Measurements from ENCODE around the gene CARD19.

CARD19 gene

GRCh38 chr9:93081081-93081529, 14.9 kb upstream of the CARD19 start:
- no CpG with 5 or more reads among the region's 10 CpGs for WGBS, 2 donors (ENCODE audit: extremely low coverage in 2 of 2, insufficient read length in 2 of 2, insufficient replicate concordance in 1 of 2)
- Histone ChIP-seq H3K23ac (ENCODE audit: low read depth, low read length, poor library complexity) (peak overlapping the region; percentile 47), H2BK120ac (ENCODE audit: low read depth, low read length) (no peak overlapping the region), H2AFZ (ENCODE audit: low read length) (no peak overlapping the region), H3K27ac (replicated peaks; ENCODE audit: low read length) (no peak overlapping the region), H3K9me3 (replicated peaks in 1 of 2; ENCODE audit: control insufficient read depth in 2 of 2, insufficient read depth in 1 of 2, low read depth in 1 of 2, low read length in 2 of 2) (no peaks in the 10 kb centered on the region), H4K91ac (ENCODE audit: low read depth, low read length, poor library complexity) (no peak overlapping the region), H3K4ac (ENCODE audit: low read length) (no peak overlapping the region), H2BK12ac (ENCODE audit: low read length) (peak overlapping the region; percentile 14), H2BK15ac (ENCODE audit: low read length) (peak overlapping the region; percentile 28), H3K27me3 (ENCODE audit: control insufficient read depth in 3 of 3, insufficient read depth in 3 of 3, low read depth in 1 of 3, low read length in 3 of 3) (no peaks in the 10 kb centered on the region), H3K4me1 (ENCODE audit: control insufficient read depth in 2 of 2, insufficient read depth in 1 of 2, low read depth in 1 of 2, low read length in 2 of 2) (no peaks in the 10 kb centered on the region), H3K79me1 (ENCODE audit: low read depth, low read length) (no peaks in the 10 kb centered on the region), H3K36me3 (replicated peaks in 1 of 2; ENCODE audit: control insufficient read depth in 2 of 2, insufficient read depth in 2 of 2, low read length in 2 of 2) (no peaks in the 10 kb centered on the region), H3K9ac (ENCODE audit: low read depth, low read length, poor library complexity) (peak overlapping the region; percentile 53), H3K4me2 (ENCODE audit: insufficient read depth, low read length, poor library complexity, severe bottlenecking) (no peak overlapping the region), H3K14ac (ENCODE audit: low read length) (peak overlapping the region; percentile 26), H3K18ac (ENCODE audit: low read length) (no peak overlapping the region), H2AK5ac (ENCODE audit: low read depth, low read length) (no peak overlapping the region), H2BK5ac (ENCODE audit: low read length) (no peak overlapping the region), H3K4me3 (ENCODE audit: low read length in 2 of 2) (no peak overlapping the region), H4K8ac (ENCODE audit: low read depth, low read length) (no peak overlapping the region)
- no peak for DNase-seq (ENCODE audit: low spot score)

- H3K79me1 ChIP-seq (ENCODE audit: low read depth, low read length) = no peaks in the 10 kb centered on the region
- no peak overlapping the region for H2BK5ac ChIP-seq (ENCODE audit: low read length)
- H3K9ac ChIP-seq (ENCODE audit: low read depth, low read length, poor library complexity) = no peak overlapping the region
- no peak overlapping the region for H3K14ac ChIP-seq (ENCODE audit: low read length)
- H2AFZ ChIP-seq (ENCODE audit: low read length) = no peak overlapping the region
- H4K8ac ChIP-seq (ENCODE audit: low read depth, low read length) = no peak overlapping the region
- no peak overlapping the region for H4K91ac ChIP-seq (ENCODE audit: low read depth, low read length, poor library complexity)
- no peak overlapping the region for H2BK120ac ChIP-seq (ENCODE audit: low read depth, low read length)
- H2AK5ac ChIP-seq (ENCODE audit: low read depth, low read length) = no peak overlapping the region
- no peaks in the 10 kb centered on the region for H3K4me1 ChIP-seq (ENCODE audit: control insufficient read depth in 2 of 2, insufficient read depth in 1 of 2, low read depth in 1 of 2, low read length in 2 of 2)
- WGBS, 2 donors (ENCODE audit: extremely low coverage in 2 of 2, insufficient read length in 2 of 2, insufficient replicate concordance in 1 of 2) = no CpG with 5 or more reads among the region's 3 CpGs
- no peak overlapping the region for H3K4me2 ChIP-seq (ENCODE audit: insufficient read depth, low read length, poor library complexity, severe bottlenecking)
- no peak overlapping the region for H3K27ac ChIP-seq (replicated peaks; ENCODE audit: low read length)
- H3K27me3 ChIP-seq (ENCODE audit: control insufficient read depth in 3 of 3, insufficient read depth in 3 of 3, low read depth in 1 of 3, low read length in 3 of 3) = no peaks in the 10 kb centered on the region
- H2BK15ac ChIP-seq (ENCODE audit: low read length) = no peak overlapping the region
- H3K23ac ChIP-seq (ENCODE audit: low read depth, low read length, poor library complexity) = no peak overlapping the region
- no peaks in the 10 kb centered on the region for H3K36me3 ChIP-seq (replicated peaks in 1 of 2; ENCODE audit: control insufficient read depth in 2 of 2, insufficient read depth in 2 of 2, low read length in 2 of 2)
- H3K9me3 ChIP-seq (replicated peaks in 1 of 2; ENCODE audit: control insufficient read depth in 2 of 2, insufficient read depth in 1 of 2, low read depth in 1 of 2, low read length in 2 of 2) = no peaks in the 10 kb centered on the region
- no peak for DNase-seq (ENCODE audit: low spot score)
- no peak overlapping the region for H3K4ac ChIP-seq (ENCODE audit: low read length)
- H3K18ac ChIP-seq (ENCODE audit: low read length) = no peak overlapping the region
- H2BK12ac ChIP-seq (ENCODE audit: low read length) = no peak overlapping the region
- H3K4me3 ChIP-seq (ENCODE audit: low read length in 2 of 2) = no peak overlapping the region
These were observed 14.1 kb upstream of the CARD19 start for GRCh38 chr9:93081931-93082330.

DNA sequence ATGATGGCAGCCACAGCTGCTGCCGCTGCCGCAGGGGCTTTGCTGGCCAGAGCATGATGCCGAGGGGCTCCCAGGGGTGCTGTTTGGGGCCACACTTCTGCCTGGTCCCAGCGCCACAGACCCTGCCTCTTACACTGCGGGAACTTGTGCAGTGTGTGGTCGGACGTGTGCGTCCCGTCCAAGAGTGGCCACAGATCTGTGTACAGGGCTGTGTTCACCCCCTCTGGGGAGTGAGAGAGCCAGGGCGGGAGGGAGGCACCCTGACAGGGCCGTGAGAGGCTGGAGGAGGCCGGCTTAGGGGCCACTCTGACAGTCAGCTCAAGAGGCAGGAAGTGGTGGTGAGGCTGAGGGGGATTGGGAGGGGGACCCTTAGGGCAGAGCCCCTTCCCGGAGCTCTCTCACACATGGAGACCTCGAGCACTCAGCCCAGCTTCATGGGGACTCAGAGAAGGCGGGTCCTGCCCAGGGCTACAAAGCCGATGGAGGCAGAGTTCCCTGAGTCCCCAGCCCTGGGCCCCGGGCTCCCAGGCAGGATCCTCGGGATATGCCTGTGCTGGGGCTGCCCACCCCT, 13.1 kb upstream of the CARD19 start:
- no peak overlapping the region for H4K91ac ChIP-seq (ENCODE audit: low read depth, low read length, poor library complexity)
- no peaks in the 10 kb centered on the region for H3K27me3 ChIP-seq (ENCODE audit: control insufficient read depth in 3 of 3, insufficient read depth in 3 of 3, low read depth in 1 of 3, low read length in 3 of 3)
- H2AK5ac ChIP-seq (ENCODE audit: low read depth, low read length) = no peak overlapping the region
- H3K14ac ChIP-seq (ENCODE audit: low read length) = no peak overlapping the region
- no peak overlapping the region for H3K4me2 ChIP-seq (ENCODE audit: insufficient read depth, low read length, poor library complexity, severe bottlenecking)
- H3K9ac ChIP-seq (ENCODE audit: low read depth, low read length, poor library complexity) = no peak overlapping the region
- H3K4me1 ChIP-seq (ENCODE audit: control insufficient read depth in 2 of 2, insufficient read depth in 1 of 2, low read depth in 1 of 2, low read length in 2 of 2) = no peaks in the 10 kb centered on the region
- DNase-seq (ENCODE audit: low spot score) = no peak
- no peak overlapping the region for H2BK120ac ChIP-seq (ENCODE audit: low read depth, low read length)
- no CpG with 5 or more reads among the region's 18 CpGs for WGBS, 2 donors (ENCODE audit: extremely low coverage in 2 of 2, insufficient read length in 2 of 2, insufficient replicate concordance in 1 of 2)
- no peaks in the 10 kb centered on the region for H3K79me1 ChIP-seq (ENCODE audit: low read depth, low read length)
- no peak overlapping the region for H2BK12ac ChIP-seq (ENCODE audit: low read length)
- H3K4ac ChIP-seq (ENCODE audit: low read length) = no peak overlapping the region
- peak overlapping the region; percentile 3 for H2BK15ac ChIP-seq (ENCODE audit: low read length)
- H3K23ac ChIP-seq (ENCODE audit: low read depth, low read length, poor library complexity) = no peak overlapping the region
- H2AFZ ChIP-seq (ENCODE audit: low read length) = peak overlapping the region; percentile 88
- no peak overlapping the region for H3K27ac ChIP-seq (replicated peaks; ENCODE audit: low read length)
- no peaks in the 10 kb centered on the region for H3K36me3 ChIP-seq (replicated peaks in 1 of 2; ENCODE audit: control insufficient read depth in 2 of 2, insufficient read depth in 2 of 2, low read length in 2 of 2)
- no peak overlapping the region for H4K8ac ChIP-seq (ENCODE audit: low read depth, low read length)
- H2BK5ac ChIP-seq (ENCODE audit: low read length) = no peak overlapping the region
- peak overlapping the region; percentile 31 for H3K18ac ChIP-seq (ENCODE audit: low read length)
- no peaks in the 10 kb centered on the region for H3K9me3 ChIP-seq (replicated peaks in 1 of 2; ENCODE audit: control insufficient read depth in 2 of 2, insufficient read depth in 1 of 2, low read depth in 1 of 2, low read length in 2 of 2)
- H3K4me3 ChIP-seq (ENCODE audit: low read length in 2 of 2) = no peak overlapping the region

- Histone ChIP-seq H2BK120ac (ENCODE audit: low read depth, low read length) (no peak overlapping the region), H3K79me1 (ENCODE audit: low read depth, low read length) (no peaks in the 10 kb centered on the region), H2BK5ac (ENCODE audit: low read length) (no peak overlapping the region), H2BK12ac (ENCODE audit: low read length) (no peak overlapping the region), H3K23ac (ENCODE audit: low read depth, low read length, poor library complexity) (no peak overlapping the region), H3K9ac (ENCODE audit: low read depth, low read length, poor library complexity) (no peak overlapping the region), H3K4me3 (ENCODE audit: low read length in 2 of 2) (no peak overlapping the region), H2AFZ (ENCODE audit: low read length) (no peak overlapping the region), H3K27me3 (ENCODE audit: control insufficient read depth in 3 of 3, insufficient read depth in 3 of 3, low read depth in 1 of 3, low read length in 3 of 3) (no peaks in the 10 kb centered on the region), H3K4me1 (ENCODE audit: control insufficient read depth in 2 of 2, insufficient read depth in 1 of 2, low read depth in 1 of 2, low read length in 2 of 2) (no peaks in the 10 kb centered on the region), H3K4me2 (ENCODE audit: insufficient read depth, low read length, poor library complexity, severe bottlenecking) (no peak overlapping the region), H4K8ac (ENCODE audit: low read depth, low read length) (no peak overlapping the region), H3K9me3 (replicated peaks in 1 of 2; ENCODE audit: control insufficient read depth in 2 of 2, insufficient read depth in 1 of 2, low read depth in 1 of 2, low read length in 2 of 2) (peaks cover 0 to 1% of the 10 kb centered on the region in 2 donors), H3K14ac (ENCODE audit: low read length) (no peak overlapping the region), H3K27ac (replicated peaks; ENCODE audit: low read length) (no peak overlapping the region), H3K18ac (ENCODE audit: low read length) (peak overlapping the region; percentile 67), H2AK5ac (ENCODE audit: low read depth, low read length) (peak overlapping the region; percentile 60), H3K4ac (ENCODE audit: low read length) (no peak overlapping the region), H2BK15ac (ENCODE audit: low read length) (peak overlapping the region; percentile 52), H4K91ac (ENCODE audit: low read depth, low read length, poor library complexity) (peak overlapping the region; percentile 5), H3K36me3 (replicated peaks in 1 of 2; ENCODE audit: control insufficient read depth in 2 of 2, insufficient read depth in 2 of 2, low read length in 2 of 2) (no peaks in the 10 kb centered on the region)
- no peak for DNase-seq (ENCODE audit: low spot score)
- WGBS, 2 donors (ENCODE audit: extremely low coverage in 2 of 2, insufficient read length in 2 of 2, insufficient replicate concordance in 1 of 2) = no CpG with 5 or more reads among the region's 8 CpGs
These were observed 12.2 kb upstream of the CARD19 start for GRCh38 chr9:93083592-93084470.
